ENCODE data around the gene TRIM66.

TRIM66 gene

GRCh38 chr11:8614497-8614896 lies 68.0 kb downstream of the TRIM66 start:
- FAIRE-seq (no peak), DNase-seq (ENCODE audit: low spot score) (no peak)

GRCh38 chr11:8613036-8613435 lies 69.4 kb downstream of the TRIM66 start:
- no peak for DNase-seq (ENCODE audit: low spot score)
- no peak for FAIRE-seq

GRCh38 chr11:8612522-8612921 lies 69.9 kb downstream of the TRIM66 start:
- FAIRE-seq = no peak
- DNase-seq (ENCODE audit: low spot score) = no peak

- DNase-seq (ENCODE audit: low spot score) (no peak), FAIRE-seq (no peak)
These were observed 71.8 kb downstream of the TRIM66 start for GRCh38 chr11:8610532-8611116.

- DNase-seq (ENCODE audit: low spot score) = no peak
These were observed 73.8 kb downstream of the TRIM66 start for GRCh38 chr11:8608652-8609051.

GRCh38 chr11:8605971-8606563 lies 76.4 kb downstream of the TRIM66 start:
- DNase-seq (ENCODE audit: low spot score) = no peak
- FAIRE-seq = no peak

More at GRCh38 chr11:8608652-8609051, 73.8 kb downstream of the TRIM66 start:
- no peak for FAIRE-seq

- no peak for FAIRE-seq
- DNase-seq (ENCODE audit: low spot score) = peak; percentile 77
These were observed 78.3 kb downstream of the TRIM66 start for GRCh38 chr11:8604078-8604723.

GRCh38 chr11:8603696-8604077 lies 78.8 kb downstream of the TRIM66 start:
- FAIRE-seq (no peak), DNase-seq (ENCODE audit: low spot score) (no peak)

- DNase-seq (ENCODE audit: low spot score) (no peak), FAIRE-seq (no peak)
These were observed 80.9 kb downstream of the TRIM66 start for GRCh38 chr11:8601376-8602133.

- no peak for DNase-seq (ENCODE audit: low spot score)
- no peak for FAIRE-seq
These were observed 84.0 kb downstream of the TRIM66 start for GRCh38 chr11:8598506-8598905.

GRCh38 chr11:8597182-8597581 lies 85.3 kb downstream of the TRIM66 start:
- FAIRE-seq (no peak), DNase-seq (ENCODE audit: low spot score) (no peak)

GRCh38 chr11:8596504-8597046 lies 85.9 kb downstream of the TRIM66 start:
- FAIRE-seq = no peak
- DNase-seq (ENCODE audit: low spot score) = no peak

- no peak for FAIRE-seq
- DNase-seq (ENCODE audit: low spot score) = peak; percentile 91
These were observed 88.2 kb downstream of the TRIM66 start, which contains the start of gene STK33 for GRCh38 chr11:8593935-8594909. Gene STK33, minus strand, starts transcription at chr11:8594228. Its CDS starts 119,323 bp downstream, at chr11:8474905.

GRCh38 chr11:8593455-8593854 lies 89.0 kb downstream of the TRIM66 start:
- DNase-seq (ENCODE audit: low spot score) (no peak), FAIRE-seq (no peak)

GRCh38 chr11:8587915-8588314 lies 94.5 kb downstream of the TRIM66 start:
- FAIRE-seq (no peak), DNase-seq (ENCODE audit: low spot score) (no peak)

GRCh38 chr11:8586805-8587204 lies 95.7 kb downstream of the TRIM66 start:
- no peak for DNase-seq (ENCODE audit: low spot score)
- FAIRE-seq = no peak

GRCh38 chr11:8586184-8586583 lies 96.3 kb downstream of the TRIM66 start:
- no peak for FAIRE-seq
- no peak for DNase-seq (ENCODE audit: low spot score)

GRCh38 chr11:8584511-8584910 lies 98.0 kb downstream of the TRIM66 start:
- FAIRE-seq = no peak
- DNase-seq (ENCODE audit: low spot score) = no peak

- DNase-seq (ENCODE audit: low spot score) (no peak), FAIRE-seq (no peak)
These were observed 98.4 kb downstream of the TRIM66 start for GRCh38 chr11:8584082-8584481.

- FAIRE-seq (no peak), DNase-seq (ENCODE audit: low spot score) (no peak)
These were observed 101.2 kb downstream of the TRIM66 start for GRCh38 chr11:8581300-8581699.

All from urothelium cell line (cell line).